ENCODE results near the gene NRIP1.

Gene NRIP1

DNA sequence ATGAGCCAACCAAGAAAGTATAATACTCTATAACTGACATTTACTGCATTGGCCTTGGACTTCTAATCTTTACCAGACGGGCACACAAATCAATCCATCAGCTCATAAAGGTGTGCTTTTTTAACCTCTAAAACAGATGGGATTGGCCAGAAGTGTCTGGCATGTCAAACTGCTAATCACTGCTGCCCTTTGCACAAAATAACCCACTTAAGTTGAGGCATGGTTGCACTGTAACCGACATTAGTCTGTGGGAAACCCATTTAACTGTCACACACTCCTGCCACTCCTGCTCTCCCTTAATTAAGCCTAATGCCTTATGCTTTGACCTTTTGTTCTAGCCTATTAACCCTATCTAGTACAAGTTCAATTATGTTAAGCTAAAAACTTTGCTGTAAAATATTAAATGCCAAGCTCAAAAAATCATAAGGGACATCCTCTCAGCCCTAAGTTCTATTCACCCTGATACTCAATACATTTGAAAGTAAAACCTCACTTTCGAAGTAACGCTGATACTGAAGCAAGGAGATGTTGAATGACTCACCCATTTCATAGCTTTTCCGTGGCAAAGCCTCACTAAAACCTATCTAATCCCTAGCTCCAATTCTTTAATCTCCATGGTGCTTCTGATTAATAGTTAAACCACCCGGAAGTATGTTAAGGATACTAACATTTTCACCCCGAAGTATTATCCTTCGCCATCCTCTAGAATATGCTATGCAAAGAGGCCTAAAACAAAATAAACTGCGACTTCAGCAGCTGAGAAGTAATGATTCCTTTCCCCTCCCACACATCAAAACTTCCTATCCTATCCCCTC is 12.9 kb downstream of the NRIP1 start:
- no peak overlapping the region for H3K4me3 ChIP-seq (IDR thresholded peaks at IDR 0.05; ENCODE audit: insufficient read depth, low read depth, low read length)
- no peaks in the 10 kb centered on the region for H3K4me1 ChIP-seq (ENCODE audit: low read depth, poor library complexity, severe bottlenecking)
- H3K27ac ChIP-seq: no peak overlapping the region
- no peaks in the 10 kb centered on the region for H3K27me3 ChIP-seq (ENCODE audit: insufficient read depth, low read depth)
- TF ChIP-seq, protein P1, sequence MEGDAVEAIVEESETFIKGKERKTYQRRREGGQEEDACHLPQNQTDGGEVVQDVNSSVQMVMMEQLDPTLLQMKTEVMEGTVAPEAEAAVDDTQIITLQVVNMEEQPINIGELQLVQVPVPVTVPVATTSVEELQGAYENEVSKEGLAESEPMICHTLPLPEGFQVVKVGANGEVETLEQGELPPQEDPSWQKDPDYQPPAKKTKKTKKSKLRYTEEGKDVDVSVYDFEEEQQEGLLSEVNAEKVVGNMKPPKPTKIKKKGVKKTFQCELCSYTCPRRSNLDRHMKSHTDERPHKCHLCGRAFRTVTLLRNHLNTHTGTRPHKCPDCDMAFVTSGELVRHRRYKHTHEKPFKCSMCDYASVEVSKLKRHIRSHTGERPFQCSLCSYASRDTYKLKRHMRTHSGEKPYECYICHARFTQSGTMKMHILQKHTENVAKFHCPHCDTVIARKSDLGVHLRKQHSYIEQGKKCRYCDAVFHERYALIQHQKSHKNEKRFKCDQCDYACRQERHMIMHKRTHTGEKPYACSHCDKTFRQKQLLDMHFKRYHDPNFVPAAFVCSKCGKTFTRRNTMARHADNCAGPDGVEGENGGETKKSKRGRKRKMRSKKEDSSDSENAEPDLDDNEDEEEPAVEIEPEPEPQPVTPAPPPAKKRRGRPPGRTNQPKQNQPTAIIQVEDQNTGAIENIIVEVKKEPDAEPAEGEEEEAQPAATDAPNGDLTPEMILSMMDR (conservative IDR thresholded peaks at IDR 0.05; ENCODE audit: low read depth, low read length): no peak
- no peak overlapping the region for H3K9ac ChIP-seq
- H3K4me2 ChIP-seq: no peak overlapping the region
- no peaks in the 10 kb centered on the region for H4K20me1 ChIP-seq (ENCODE audit: insufficient read depth)
- H3K79me2 ChIP-seq (ENCODE audit: insufficient read depth, low read depth): peaks cover 15% of the 10 kb centered on the region; the same call in 1 of the 2 replicates
- no peaks in the 10 kb centered on the region for H3K36me3 ChIP-seq (ENCODE audit: insufficient read depth)
- H2AFZ ChIP-seq (ENCODE audit: low read depth): no peak overlapping the region

DNA sequence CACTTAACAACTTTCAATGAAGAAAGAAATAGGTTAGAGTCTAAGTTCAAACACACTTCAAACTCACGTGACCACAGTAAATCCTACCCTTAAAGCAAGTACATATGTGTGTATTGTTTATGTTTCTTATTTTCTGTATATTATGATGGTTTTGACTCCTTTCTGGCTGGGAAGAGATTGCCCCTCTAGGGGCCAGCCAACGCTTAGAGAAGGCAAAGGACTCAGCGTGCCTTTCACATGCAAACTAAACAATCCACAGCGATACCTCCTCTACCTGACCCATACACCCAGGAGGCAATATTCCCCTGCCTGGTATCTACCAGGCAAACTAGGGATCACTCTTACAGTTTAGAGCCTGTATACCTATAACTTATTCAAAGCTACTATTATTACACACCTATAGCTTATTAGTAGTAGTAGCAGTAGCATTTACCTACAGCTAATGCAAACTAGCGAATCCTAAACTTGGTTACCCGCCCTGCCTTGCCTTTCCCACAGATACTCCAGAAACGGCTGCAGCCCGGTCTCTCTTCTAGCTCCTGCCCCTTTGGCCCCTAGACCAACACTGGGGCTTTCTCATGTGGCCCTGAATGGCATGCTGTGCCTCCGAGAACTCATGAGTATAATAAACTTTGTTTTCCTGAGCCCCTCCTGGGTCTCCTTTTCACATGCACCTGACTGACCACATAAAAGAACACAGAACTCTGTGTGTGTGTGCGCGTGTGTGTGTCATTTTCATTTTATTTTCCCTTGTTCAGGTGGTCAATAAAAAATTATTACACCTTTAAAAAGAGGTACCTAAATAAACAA is 14.0 kb downstream of the NRIP1 start:
- TF ChIP-seq, protein P1 (conservative IDR thresholded peaks at IDR 0.05; ENCODE audit: low read depth, low read length): no peak
- Histone ChIP-seq H4K20me1 (ENCODE audit: insufficient read depth) (no peaks in the 10 kb centered on the region), H3K4me3 (IDR thresholded peaks at IDR 0.05; ENCODE audit: insufficient read depth, low read depth, low read length) (no peak overlapping the region), H3K27me3 (ENCODE audit: insufficient read depth, low read depth) (no peaks in the 10 kb centered on the region), H3K27ac (no peak overlapping the region), H3K79me2 (ENCODE audit: insufficient read depth, low read depth) (peaks cover 13% of the 10 kb centered on the region; the same call in 1 of the 2 replicates), H3K36me3 (ENCODE audit: insufficient read depth) (no peaks in the 10 kb centered on the region), H2AFZ (ENCODE audit: low read depth) (no peak overlapping the region), H3K4me2 (no peak overlapping the region), H3K9ac (no peak overlapping the region), H3K4me1 (ENCODE audit: low read depth, poor library complexity, severe bottlenecking) (no peaks in the 10 kb centered on the region)

DNA sequence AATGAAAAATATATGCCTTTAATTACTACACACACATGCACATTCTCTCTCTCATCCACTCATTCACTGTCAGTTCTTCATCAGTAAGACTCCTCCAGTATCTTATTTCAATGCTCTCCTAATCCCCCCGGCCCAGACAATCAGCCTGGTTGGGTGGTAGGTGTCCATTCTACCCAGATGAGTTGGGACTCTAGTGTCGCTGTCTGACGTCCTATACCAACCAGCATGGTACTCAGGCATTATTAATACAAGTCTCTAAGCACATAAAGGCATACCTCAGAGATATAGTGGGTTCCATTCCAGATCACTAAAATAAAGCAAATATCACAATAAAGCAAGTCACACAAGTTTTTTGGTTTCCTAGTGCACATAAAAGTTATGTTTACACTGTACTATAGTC is 19.8 kb downstream of the NRIP1 start:
- H4K20me1 ChIP-seq (ENCODE audit: insufficient read depth): no peaks in the 10 kb centered on the region
- no peak overlapping the region for H3K4me2 ChIP-seq
- no peak overlapping the region for H2AFZ ChIP-seq (ENCODE audit: low read depth)
- no peaks in the 10 kb centered on the region for H3K27me3 ChIP-seq (ENCODE audit: insufficient read depth, low read depth)
- peaks cover 4% of the 10 kb centered on the region; the same call in 1 of the 2 replicates for H3K79me2 ChIP-seq (ENCODE audit: insufficient read depth, low read depth)
- H3K36me3 ChIP-seq (ENCODE audit: insufficient read depth): no peaks in the 10 kb centered on the region
- H3K4me3 ChIP-seq (IDR thresholded peaks at IDR 0.05; ENCODE audit: insufficient read depth, low read depth, low read length): no peak overlapping the region
- no peaks in the 10 kb centered on the region for H3K4me1 ChIP-seq (ENCODE audit: low read depth, poor library complexity, severe bottlenecking)
- no peak overlapping the region for H3K9ac ChIP-seq
- H3K27ac ChIP-seq: no peak overlapping the region
- TF ChIP-seq, protein P1 (conservative IDR thresholded peaks at IDR 0.05; ENCODE audit: low read depth, low read length): no peak

DNA sequence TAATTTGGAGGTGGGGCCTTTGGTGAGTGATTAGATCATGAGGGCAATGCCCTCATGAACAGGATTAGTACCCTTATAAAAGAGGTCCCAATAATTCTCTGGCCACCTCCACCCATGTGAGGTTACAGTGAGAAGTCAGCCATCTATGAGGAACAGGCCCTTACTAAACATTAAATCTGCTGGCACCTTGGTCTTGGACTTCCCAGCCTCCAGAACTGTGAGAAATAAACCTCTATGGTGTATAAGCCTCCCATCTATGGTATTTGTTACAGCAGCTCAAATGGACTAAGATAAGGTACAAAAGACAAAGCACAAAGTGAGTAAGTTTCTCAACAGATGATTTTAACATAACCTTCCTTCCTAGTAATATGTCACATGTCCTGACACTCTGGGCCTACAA is 22.3 kb downstream of the NRIP1 start:
- Histone ChIP-seq H3K4me1 (ENCODE audit: low read depth, poor library complexity, severe bottlenecking) (no peaks in the 10 kb centered on the region), H3K4me3 (IDR thresholded peaks at IDR 0.05; ENCODE audit: insufficient read depth, low read depth, low read length) (no peak overlapping the region), H3K79me2 (ENCODE audit: insufficient read depth, low read depth) (peaks cover 4% of the 10 kb centered on the region; the same call in 1 of the 2 replicates), H3K27ac (no peak overlapping the region), H2AFZ (ENCODE audit: low read depth) (no peak overlapping the region), H4K20me1 (ENCODE audit: insufficient read depth) (no peaks in the 10 kb centered on the region), H3K36me3 (ENCODE audit: insufficient read depth) (no peaks in the 10 kb centered on the region), H3K9ac (no peak overlapping the region), H3K27me3 (ENCODE audit: insufficient read depth, low read depth) (no peaks in the 10 kb centered on the region), H3K4me2 (no peak overlapping the region)
- TF ChIP-seq, protein P1 (conservative IDR thresholded peaks at IDR 0.05; ENCODE audit: low read depth, low read length): no peak

All from KMS-11 (cell line).